HEK293 (cell line): ENCODE data around the gene ZNF385D.

ENCODE experiments used
- GFI1B ChIP-seq: fragments of 450-650 bp; formaldehyde crosslinking; IDR thresholded peaks from 2 replicates; pipeline ENCODE4 v1.5.1; 2016; ENCODE audit warnings: missing biosample characterization, missing genetic modification characterization
- GLI2 ChIP-seq: fragments of 450-650 bp; formaldehyde crosslinking; IDR thresholded peaks from 2 replicates; pipeline ENCODE4; 2017; ENCODE audit warnings: missing biosample characterization, missing genetic modification characterization, low read depth, borderline replicate concordance
- RBAK ChIP-seq: fragments of 450-650 bp; formaldehyde crosslinking; IDR thresholded peaks from 2 replicates; pipeline ENCODE4 v1.5.1; 2016; ENCODE audit warnings: missing biosample characterization, missing genetic modification characterization
- ZBTB7A ChIP-seq: fragments of 450-650 bp; formaldehyde crosslinking; IDR thresholded peaks from 2 replicates; pipeline ENCODE4 v1.5.1; 2016; ENCODE audit warnings: low read depth, missing biosample characterization, missing genetic modification characterization
- ZNF23 ChIP-seq: fragments of 450-650 bp; formaldehyde crosslinking; IDR thresholded peaks from 2 replicates; pipeline ENCODE4 v1.5.1; 2016; ENCODE audit warnings: missing biosample characterization, missing genetic modification characterization, borderline replicate concordance
- ZNF274 ChIP-seq, 2 experiments: fragments of 200-500 bp in 1 of 2; fragments of 450-650 bp in 1 of 2; sonication (Bioruptor generic) in 1 of 2; formaldehyde crosslinking in 1 of 2; IDR thresholded peaks; 2 replicates each; pipeline versions ENCODE4 v1.5.1 to v1.6.1; 2014 to 2016; ENCODE audit warnings: borderline replicate concordance in 1 of 2, inconsistent platforms in 1 of 2, low read length in 1 of 2, missing biosample characterization in 1 of 2, missing genetic modification characterization in 1 of 2
- ZNF335 ChIP-seq: fragments of 450-650 bp; formaldehyde crosslinking; conservative IDR thresholded peaks from 2 replicates; pipeline ENCODE4 v1.5.1; 2016; ENCODE audit warnings: missing biosample characterization, missing genetic modification characterization
- ZNF416 ChIP-seq: fragments of 450-650 bp; formaldehyde crosslinking; IDR thresholded peaks from 2 replicates; pipeline ENCODE4 v1.5.1; 2016; ENCODE audit warnings: missing biosample characterization, missing genetic modification characterization
- ZNF585B ChIP-seq: fragments of 450-650 bp; formaldehyde crosslinking; IDR thresholded peaks from 2 replicates; pipeline ENCODE4 v1.5.1; 2016; ENCODE audit warnings: missing biosample characterization, missing genetic modification characterization
- ZNF629 ChIP-seq: fragments of 450-650 bp; formaldehyde crosslinking; IDR thresholded peaks from 2 replicates; pipeline ENCODE4 v1.5.1; 2017; ENCODE audit warnings: missing biosample characterization, missing genetic modification characterization
- TF ChIP-seq, protein P1 (sequence below): fragments of 450-650 bp; formaldehyde crosslinking; IDR thresholded peaks from 2 replicates; pipeline ENCODE4 v1.5.1; 2016; ENCODE audit warnings: missing biosample characterization, missing genetic modification characterization

DNA sequence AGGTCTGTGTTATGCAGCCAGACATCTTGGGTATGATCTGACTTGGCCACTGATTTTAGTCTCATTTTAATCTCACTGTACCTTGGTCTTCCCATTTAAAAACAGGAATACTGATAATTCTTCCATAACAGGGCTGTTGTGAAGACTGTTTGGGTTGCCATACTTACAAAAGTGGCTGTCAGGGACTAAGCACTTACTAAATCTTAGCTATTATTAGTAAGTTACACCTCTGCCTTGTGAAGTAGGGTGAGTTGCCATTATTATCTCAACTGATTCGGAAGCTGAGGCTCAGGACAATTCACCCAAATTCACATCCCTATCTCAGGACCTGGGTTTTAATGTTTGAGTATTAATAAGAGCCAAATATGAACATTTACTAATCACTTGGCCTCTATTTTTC, 12.7 kb downstream of the ZNF385D start:
- no peak for TF ChIP-seq ZNF274 (IDR thresholded peaks at IDR 0.05; ENCODE audit: low read length)
- no peak for TF ChIP-seq ZNF274 (tag by site-specific recombination; IDR thresholded peaks at IDR 0.05; ENCODE audit: borderline replicate concordance)
- TF ChIP-seq GFI1B (tag by site-specific recombination): no peak
- no peak for TF ChIP-seq RBAK (tag by site-specific recombination)
- TF ChIP-seq, protein P1, sequence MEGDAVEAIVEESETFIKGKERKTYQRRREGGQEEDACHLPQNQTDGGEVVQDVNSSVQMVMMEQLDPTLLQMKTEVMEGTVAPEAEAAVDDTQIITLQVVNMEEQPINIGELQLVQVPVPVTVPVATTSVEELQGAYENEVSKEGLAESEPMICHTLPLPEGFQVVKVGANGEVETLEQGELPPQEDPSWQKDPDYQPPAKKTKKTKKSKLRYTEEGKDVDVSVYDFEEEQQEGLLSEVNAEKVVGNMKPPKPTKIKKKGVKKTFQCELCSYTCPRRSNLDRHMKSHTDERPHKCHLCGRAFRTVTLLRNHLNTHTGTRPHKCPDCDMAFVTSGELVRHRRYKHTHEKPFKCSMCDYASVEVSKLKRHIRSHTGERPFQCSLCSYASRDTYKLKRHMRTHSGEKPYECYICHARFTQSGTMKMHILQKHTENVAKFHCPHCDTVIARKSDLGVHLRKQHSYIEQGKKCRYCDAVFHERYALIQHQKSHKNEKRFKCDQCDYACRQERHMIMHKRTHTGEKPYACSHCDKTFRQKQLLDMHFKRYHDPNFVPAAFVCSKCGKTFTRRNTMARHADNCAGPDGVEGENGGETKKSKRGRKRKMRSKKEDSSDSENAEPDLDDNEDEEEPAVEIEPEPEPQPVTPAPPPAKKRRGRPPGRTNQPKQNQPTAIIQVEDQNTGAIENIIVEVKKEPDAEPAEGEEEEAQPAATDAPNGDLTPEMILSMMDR: no peak
- no peak for TF ChIP-seq ZNF416 (tag by site-specific recombination)
- no peak for TF ChIP-seq ZNF629 (tag by site-specific recombination)
- TF ChIP-seq ZNF335 (tag by site-specific recombination): no peak
- no peak for TF ChIP-seq ZNF23 (tag by site-specific recombination)
- TF ChIP-seq ZNF585B: no peak
- TF ChIP-seq ZBTB7A (tag by site-specific recombination): no peak
- no peak for TF ChIP-seq GLI2 (tag by site-specific recombination)
